K562 (cell line): ENCODE measurements around the gene KAZN. TPM values are rescaled to one million over a fixed set of nuclear protein-coding genes. Genes with fewer than 3 reads are reported as not detected.

Experiments used
- ATAC-seq: fragments of 200-7000 bp; cut with Tn5 transposase; 3 replicates; pipeline ENCODE4 v1.9.1; 2020; ENCODE audit warnings: moderate library complexity
- BruUV-seq: library from RNA; stranded (reverse); fragments of 400-500 nt; replicated peaks from 2 replicates; lab custom pipeline; 2021; lab: Mats Ljungman, UMichigan
- CTCF ChIA-PET: fragments of 300-600 bp; formaldehyde crosslinking; extraction: SDS; loops from one replicate; lab custom pipeline; 2021; ENCODE audit warnings: low intra/inter-chr PET ratio; lab: Yijun Ruan, JAX
- POLR2A ChIA-PET: fragments of 300-600, 350-650 bp; sonication (Branson Sonifier 250); formaldehyde crosslinking; extraction: SDS; loops from one replicate; lab custom pipeline; 2021; ENCODE audit warnings: antibody characterized with exemption, inconsistent platforms; lab: Yijun Ruan, JAX
- DNase-seq, 4 experiments: peaks; one replicate each; pipeline versions ENCODE4 v3.0.0 to v3.0.0-alpha.2; 2011 to 2018; ENCODE audit warnings: low spot score in 3 of 4, mixed read lengths in 3 of 4; ENCODE audit errors: extremely low read depth in 1 of 4
- FAIRE-seq: peaks from 2 replicates; lab custom pipeline; 2011; peaks lifted over from hg19 to GRCh38; lab: Jason Lieb, UNC
- H2AFZ ChIP-seq: 2 replicates; pipeline ENCODE4 v1.6.0; 2011; ENCODE audit warnings: low read depth, low read length, control low read depth, inconsistent platforms
- H3K27ac ChIP-seq: fragments of 200-600 bp; 3 replicates; pipeline ENCODE4 v1.8.0; 2011; ENCODE audit warnings: low read depth, mild to moderate bottlenecking, control low read depth, inconsistent platforms, low read length, moderate library complexity, mixed read lengths; ENCODE audit errors: extremely low read depth
- H3K27me3 ChIP-seq, 2 experiments: fragments of 300-600 bp in 1 of 2; 2 replicates in 1 of 2; 3 replicates in 1 of 2; pipeline versions ENCODE4 v1.6.0 to v1.8.0; 2011; ENCODE audit warnings: inconsistent platforms in 2 of 2, low read length in 2 of 2, mild to moderate bottlenecking in 1 of 2, mixed read lengths in 1 of 2, moderate library complexity in 1 of 2; ENCODE audit not compliant: control insufficient read depth in 2 of 2, insufficient read depth in 2 of 2
- H3K36me3 ChIP-seq: fragments of 300-600 bp; 3 replicates; pipeline ENCODE4 v1.8.0; 2011; ENCODE audit warnings: mild to moderate bottlenecking, low read length, inconsistent platforms; ENCODE audit not compliant: control insufficient read depth, insufficient read depth
- H3K4me1 ChIP-seq, 2 experiments: fragments of 200-600 bp in 1 of 2; replicated peaks in 1 of 2; 2 replicates in 1 of 2; 3 replicates in 1 of 2; pipeline versions ENCODE4 v1.5.1 to v1.8.0; 2011; ENCODE audit warnings: inconsistent platforms in 2 of 2, low read length in 2 of 2, mild to moderate bottlenecking in 1 of 2, mixed read lengths in 1 of 2, moderate library complexity in 1 of 2; ENCODE audit not compliant: control insufficient read depth in 2 of 2, insufficient read depth in 2 of 2
- H3K4me2 ChIP-seq: 2 replicates; pipeline ENCODE4 v1.6.1; 2011; ENCODE audit warnings: low read length, control low read depth, inconsistent platforms, mixed read lengths; ENCODE audit not compliant: insufficient read depth
- H3K4me3 ChIP-seq: fragments of 200-600 bp; sonication (generic), shearing (Covaris generic); 2 replicates; pipeline ENCODE4 v1.5.1; 2016; ENCODE audit warnings: control low read depth, inconsistent platforms
- H3K79me2 ChIP-seq: fragments of 200-600 bp; 3 replicates; pipeline ENCODE4 v1.8.0; 2011; ENCODE audit warnings: low read length, inconsistent platforms; ENCODE audit not compliant: control insufficient read depth, insufficient read depth
- H3K9ac ChIP-seq, 2 experiments: 2 replicates each; pipeline versions ENCODE4 v1.6.0 to v1.6.1; 2011; ENCODE audit warnings: low read depth in 2 of 2, low read length in 2 of 2, control low read depth in 1 of 2, inconsistent platforms in 1 of 2, mild to moderate bottlenecking in 1 of 2, mixed read lengths in 1 of 2; ENCODE audit not compliant: insufficient read depth in 1 of 2
- H3K9me1 ChIP-seq: one replicate; pipeline ENCODE4 v1.6.0; 2011; ENCODE audit warnings: inconsistent platforms, mild to moderate bottlenecking, low read length, moderate library complexity; ENCODE audit not compliant: control insufficient read depth, insufficient read depth
- H3K9me3 ChIP-seq: replicated peaks from 2 replicates; pipeline ENCODE4 v1.5.1; 2011; ENCODE audit warnings: low read depth, low read length, inconsistent platforms; ENCODE audit not compliant: control insufficient read depth, insufficient read depth
- H4K20me1 ChIP-seq: replicated peaks from 2 replicates; pipeline ENCODE4 v1.6.1; 2011; ENCODE audit warnings: low read length, inconsistent platforms, mixed read lengths; ENCODE audit not compliant: control insufficient read depth, insufficient read depth
- ADNP ChIP-seq: fragments of 200-800 bp; sonication (Bioruptor generic); IDR thresholded peaks from 2 replicates; pipeline ENCODE4 v1.6.1; 2016; ENCODE audit warnings: missing genetic modification characterization, missing compliant biosample characterization
- BCOR ChIP-seq: fragments of 450-650 bp; IDR thresholded peaks from 2 replicates; pipeline ENCODE4 v1.6.1; 2016
- CAMTA2 ChIP-seq: fragments of 250-450 bp; sonication (Bioruptor Pico); conservative IDR thresholded peaks from 2 replicates; pipeline ENCODE4 v1.5.1; 2022
- CHD4 ChIP-seq: fragments of 200-600 bp; sonication (generic); IDR thresholded peaks from 3 replicates; pipeline ENCODE4 v1.6.1; 2012; ENCODE audit warnings: low read depth, mild to moderate bottlenecking, mixed read lengths, low read length, inconsistent platforms; ENCODE audit not compliant: insufficient read depth, insufficient replicate concordance, poor library complexity, severe bottlenecking
- HDAC2 ChIP-seq: fragments of 450-650 bp; IDR thresholded peaks from 2 replicates; pipeline ENCODE4 v1.6.1; 2016; ENCODE audit warnings: mild to moderate bottlenecking
- KDM1A ChIP-seq, 2 experiments: fragments of 450-650 bp; IDR thresholded peaks; 2 replicates each; pipeline ENCODE4 v1.6.1; 2016; ENCODE audit warnings: mild to moderate bottlenecking in 2 of 2
- NR4A1 ChIP-seq, 2 experiments: fragments of 250-450 bp in 1 of 2; fragments of 450-650 bp in 1 of 2; sonication (Bioruptor Pico) in 1 of 2; IDR thresholded peaks; 2 replicates each; pipeline versions ENCODE4 v1.4.0 to v1.6.1; 2016 to 2020; ENCODE audit warnings: mild to moderate bottlenecking in 2 of 2, missing compliant biosample characterization in 1 of 2, missing genetic modification characterization in 1 of 2, moderate library complexity in 1 of 2
- RBM25 ChIP-seq: fragments of 200-400 bp; formaldehyde crosslinking; IDR thresholded peaks from 2 replicates; pipeline ENCODE4 v1.6.1; 2018; ENCODE audit warnings: low read length, low read depth, moderate library complexity; ENCODE audit not compliant: severe bottlenecking
- RCOR1 ChIP-seq, 2 experiments: IDR thresholded peaks; 2 replicates each; pipeline ENCODE4 v1.6.1; 2012; ENCODE audit warnings: low read depth in 2 of 2, low read length in 2 of 2, borderline replicate concordance in 1 of 2, improper control_type of control experiment in 1 of 2
- ZNF146 ChIP-seq: IDR thresholded peaks from one replicate; pipeline ENCODE4 v1.6.1; 2018; ENCODE audit warnings: missing compliant biosample characterization; ENCODE audit not compliant: unreplicated experiment
- WGBS: fragments of 100-300 bp; shearing (Covaris generic); methylation state at CpG from one replicate; pipeline ENCODE4 v1.1.6; 2016; ENCODE audit warnings: low coverage, mixed read lengths; ENCODE audit not compliant: insufficient coverage; ENCODE audit errors: missing lambda C conversion rate; 5-methylcytosine and 5-hydroxymethylcytosine counted together
- in situ Hi-C: fragments of 300-500 bp; cut with MboI; formaldehyde crosslinking; loops from 4 replicates; pipeline ENCODE4 v1.15.0; 2018; ENCODE audit warnings: inconsistent platforms, mixed read lengths
- intact Hi-C: fragments of 100-400 bp; cut with micrococcal nuclease; formaldehyde crosslinking; loops from 2 replicates; pipeline ENCODE4 v1.14.2; 2022
- polyA plus RNA-seq, 8 experiments: library from polyadenylated mRNA; depleted of rRNA in 4 of 8; stranded (reverse) in 5 of 8; unstranded in 3 of 8; fragments of >200 nt; fragmentation: Nextera tagmentation in 2 of 8; fragmentation: Illumina TruSeq in 1 of 8; extraction: Ambion mirVana in 2 of 8; extraction: Trizol in 1 of 8; gene quantifications; 2 replicates each; pipeline versions ENCODE4 v1.2.1 to v1.2.3, GENCODE V29; 2011 to 2014; ENCODE audit warnings: inconsistent platforms in 1 of 8, missing spikeins in 1 of 8
- total RNA-seq, 7 experiments: library from RNA; depleted of rRNA in 6 of 7; stranded (reverse); fragments of >200 nt in 6 of 7; fragmentation: Illumina TruSeq in 2 of 7; extraction: Trizol in 2 of 7; gene quantifications; 2 replicates each; pipeline versions ENCODE4 v1.2.1 to v1.2.3, GENCODE V29; 2011 to 2021; ENCODE audit warnings: low replicate concordance in 1 of 7

Gene KAZN
- total and polyA plus RNA-seq, 9 of the 15 experiments (the other 6 are each of a cell fraction or from before 2014, with no cell fraction given) = 2.1 to 21.6 (median 5.4) TPM

DNA sequence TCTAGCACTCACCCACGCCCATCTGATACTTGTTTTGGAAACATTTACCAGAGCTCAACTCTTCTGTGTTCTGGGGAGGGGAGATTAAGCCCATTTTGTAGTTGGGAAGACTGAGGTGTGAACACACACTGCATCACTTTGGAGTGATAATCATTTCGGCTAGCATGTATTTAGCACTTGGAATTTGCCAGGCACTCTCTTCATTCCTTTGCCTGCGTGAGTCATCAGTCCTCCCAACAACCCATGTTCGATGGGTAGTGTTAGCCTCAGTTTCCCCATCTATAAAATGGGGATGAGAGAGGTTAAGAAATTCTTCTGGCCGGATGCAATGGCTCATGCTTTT is 372.3 kb downstream of the KAZN start (continued):
- TF ChIP-seq HDAC2 = peak; percentile 81; the same call in 1 of the 2 replicates
- peak; percentile 95 for TF ChIP-seq BCOR
- no peak for TF ChIP-seq NR4A1 (CRISPR knock-in tag; IDR thresholded peaks at IDR 0.05)
- 0 out of 2 replicates have a peak, but pooled peaks have one; percentile 30 for TF ChIP-seq NR4A1 (tag; IDR thresholded peaks at IDR 0.05)
- peak; percentile 69 to 88 for TF ChIP-seq KDM1A (IDR thresholded peaks at IDR 0.05)
- peak; percentile 93 for TF ChIP-seq CHD4
- TF ChIP-seq ADNP (tag) = peak; percentile 91; the same call in 1 of the 2 replicates
- no peak for TF ChIP-seq ZNF146 (CRISPR knock-in tag)
- peak; percentile 18 to 27; a peak in 1 of 4 replicates for TF ChIP-seq RCOR1 (IDR thresholded peaks at IDR 0.05; ENCODE audit: borderline replicate concordance in 1 of 2, low read depth in 2 of 2, low read length in 2 of 2)

- H3K4me1 ChIP-seq = peaks cover 3 to 4% of the 10 kb centered on the region in 2 experiments; a peak in 2 of 5 replicates
- WGBS = 90% methylated on average over 12 of the region's 12 CpGs
- no peaks in the 10 kb centered on the region for H3K27me3 ChIP-seq
- ChIA-PET POLR2A (interaction anchor here (0.6 kb wide), 1 partner anchor 108 kb away, joined by 3 read pairs; no protein-coding TSS in a partner anchor), CTCF (no interaction called here)
- DNase-seq (no peak), FAIRE-seq (no peak), ATAC-seq (no peak)
- H4K20me1 ChIP-seq = 0 out of 2 replicates have a peak, but pooled peaks cover 3% of the 10 kb centered on the region
- H3K9me3 ChIP-seq = no peaks in the 10 kb centered on the region
- H3K9me1 ChIP-seq = peaks cover 4% of the 10 kb centered on the region
- H3K4me2 ChIP-seq = no peak overlapping the region
- intact Hi-C loops (loop anchor here (5.0 kb wide), 1 partner anchor 44 kb away; no protein-coding TSS in a partner anchor), in situ Hi-C loops (no loop called here)
- TF ChIP-seq CAMTA2 (CRISPR knock-in tag) (no peak), RBM25 (no peak)
- H3K79me2 ChIP-seq = 0 out of 3 replicates have a peak, but pooled peaks cover 3% of the 10 kb centered on the region
- H3K4me3 ChIP-seq = no peak overlapping the region
- no peak overlapping the region for H2AFZ ChIP-seq
- no TSS peak for BruUV-seq
- no peak overlapping the region for H3K27ac ChIP-seq
- no peaks in the 10 kb centered on the region; the same call in 2 of the 3 replicates for H3K36me3 ChIP-seq
- no peak overlapping the region for H3K9ac ChIP-seq
These were observed 372.7 kb downstream of the KAZN start for GRCh38 chr1:14971221-14971620.
